Endothelial cell of umbilical vein (primary cell): ENCODE data around the gene TCTN2. TPM values are rescaled to one million over a fixed set of nuclear protein-coding genes. Genes with fewer than 3 reads are reported as not detected.

Experiments
- BruUV-seq: library from RNA; stranded (reverse); fragments of 400-500 nt; replicated peaks from 2 replicates; lab custom pipeline; 2021; lab: Mats Ljungman, UMichigan
- CTCF ChIA-PET: fragments of 300-600, 350-600 bp; sonication (Branson Sonifier 250); formaldehyde crosslinking; loops from one replicate; lab custom pipeline; 2021; ENCODE audit warnings: antibody characterized with exemption, inconsistent platforms; lab: Charles Lee
- POLR2A ChIA-PET: fragments of 300-600, 350-600 bp; sonication (Branson Sonifier 250); formaldehyde crosslinking; loops from one replicate; lab custom pipeline; 2021; ENCODE audit warnings: antibody characterized with exemption, inconsistent platforms; lab: Charles Lee
- DNase-seq: peaks from one replicate; pipeline ENCODE4 v3.0.0-alpha.2; 2011; ENCODE audit warnings: low read depth, low spot score
- FAIRE-seq: peaks from 2 replicates; lab custom pipeline; 2011; peaks lifted over from hg19 to GRCh38; lab: Jason Lieb, UNC
- H2AFZ ChIP-seq: 2 replicates; pipeline ENCODE4 v1.6.0; 2012; ENCODE audit warnings: low read depth, low read length, control low read depth, inconsistent platforms
- H3K27ac ChIP-seq: 2 replicates; pipeline ENCODE4 v1.5.1; 2011; ENCODE audit warnings: low read depth, mild to moderate bottlenecking, control low read depth, low read length, moderate library complexity; ENCODE audit not compliant: insufficient read depth
- H3K27me3 ChIP-seq, 2 experiments: 2 replicates each; pipeline versions ENCODE4 v1.6.0 to v1.6.1; 2011; ENCODE audit warnings: low read length in 2 of 2, mixed read lengths in 1 of 2; ENCODE audit not compliant: control insufficient read depth in 2 of 2, insufficient read depth in 2 of 2
- H3K36me3 ChIP-seq, 2 experiments: 2 replicates in 1 of 2; 3 replicates in 1 of 2; pipeline ENCODE4 v1.5.1; 2011; ENCODE audit warnings: low read length in 2 of 2, mild to moderate bottlenecking in 1 of 2, moderate library complexity in 1 of 2; ENCODE audit not compliant: control insufficient read depth in 2 of 2, insufficient read depth in 2 of 2; ENCODE audit errors: extremely low read depth in 1 of 2
- H3K4me1 ChIP-seq: 3 replicates; pipeline ENCODE4 v1.5.1; 2011; ENCODE audit warnings: mild to moderate bottlenecking, low read length; ENCODE audit not compliant: control insufficient read depth, insufficient read depth; ENCODE audit errors: extremely low read depth
- H3K4me2 ChIP-seq: 2 replicates; pipeline ENCODE4 v1.6.1; 2011; ENCODE audit warnings: low read length, control low read depth, mixed read lengths; ENCODE audit not compliant: insufficient read depth
- H3K4me3 ChIP-seq, 3 experiments: fragments of 200-600 bp in 1 of 3; sonication (generic), shearing (Covaris generic) in 1 of 3; replicated peaks in 1 of 3; 2 replicates each; pipeline ENCODE4 v1.5.1; 2011 to 2016; ENCODE audit warnings: control low read depth in 3 of 3, low read length in 3 of 3, mild to moderate bottlenecking in 2 of 3, inconsistent platforms in 1 of 3, low read depth in 1 of 3, moderate library complexity in 1 of 3; ENCODE audit not compliant: insufficient read depth in 1 of 3
- H3K79me2 ChIP-seq: 2 replicates; pipeline ENCODE4 v1.6.0; 2012; ENCODE audit warnings: low read length, inconsistent platforms; ENCODE audit not compliant: control insufficient read depth, insufficient read depth
- H3K9ac ChIP-seq: replicated peaks from 2 replicates; pipeline ENCODE3; 2011; ENCODE audit warnings: low read length, control low read depth; ENCODE audit not compliant: insufficient read depth; ENCODE audit errors: extremely low read depth
- H3K9me1 ChIP-seq: replicated peaks from 3 replicates; pipeline ENCODE4 v1.6.0; 2011; ENCODE audit warnings: mild to moderate bottlenecking, low read length; ENCODE audit not compliant: control insufficient read depth, insufficient read depth; ENCODE audit errors: extremely low read depth
- H3K9me3 ChIP-seq: replicated peaks from 2 replicates; pipeline ENCODE4 v1.5.1; 2012; ENCODE audit warnings: low read length, inconsistent platforms; ENCODE audit not compliant: control insufficient read depth, insufficient read depth
- H4K20me1 ChIP-seq: replicated peaks from 2 replicates; pipeline ENCODE3; 2011; ENCODE audit warnings: mild to moderate bottlenecking, low read length; ENCODE audit not compliant: control insufficient read depth, insufficient read depth; ENCODE audit errors: extremely low read depth
- CTCF ChIP-seq, 2 donors: IDR thresholded peaks; 1 replicate in 1 of 2; 2 replicates in 1 of 2; pipeline ENCODE4 v1.5.1; 2011; ENCODE audit warnings: low read length in 2 of 2, mild to moderate bottlenecking in 2 of 2, moderate library complexity in 2 of 2, control low read depth in 1 of 2, inconsistent platforms in 1 of 2, low read depth in 1 of 2; ENCODE audit not compliant: insufficient read depth in 1 of 2; ENCODE audit errors: extremely low read depth in 1 of 2
- EZH2 ChIP-seq: IDR thresholded peaks from 2 replicates; pipeline ENCODE4 v1.6.1; 2012; ENCODE audit warnings: borderline replicate concordance, low read depth, mild to moderate bottlenecking, moderate library complexity, low read length, inconsistent platforms; ENCODE audit not compliant: severe bottlenecking
- FOS ChIP-seq: IDR thresholded peaks from 2 replicates; pipeline ENCODE4 v1.6.1; 2011; ENCODE audit warnings: mild to moderate bottlenecking, low read length, moderate library complexity, borderline replicate concordance; ENCODE audit not compliant: insufficient read depth
- GATA2 ChIP-seq: IDR thresholded peaks from 2 replicates; pipeline ENCODE4 v1.7.0; 2011; ENCODE audit warnings: low read depth, mild to moderate bottlenecking, moderate library complexity, mixed read lengths, low read length; ENCODE audit not compliant: insufficient read length, insufficient read depth
- JUN ChIP-seq: IDR thresholded peaks from 2 replicates; pipeline ENCODE4 v1.6.1; 2011; ENCODE audit warnings: borderline replicate concordance, low read depth; ENCODE audit not compliant: insufficient read length, insufficient read depth
- MAX ChIP-seq: IDR thresholded peaks from 2 replicates; pipeline ENCODE4 v1.6.1; 2011; ENCODE audit not compliant: insufficient read depth, insufficient read length
- MYC ChIP-seq: IDR thresholded peaks from one replicate; pipeline ENCODE4 v1.6.1; 2011; ENCODE audit warnings: mild to moderate bottlenecking, low read depth, low read length
- POLR2A ChIP-seq: IDR thresholded peaks from 2 replicates; pipeline ENCODE4 v1.6.1; 2012; ENCODE audit warnings: low read depth, mild to moderate bottlenecking, control low read depth, low read length
- POLR2AphosphoS5 ChIP-seq: IDR thresholded peaks from 2 replicates; pipeline ENCODE4 v1.6.1; 2012; ENCODE audit warnings: low read depth, mild to moderate bottlenecking, control low read depth, low read length, moderate library complexity; ENCODE audit not compliant: insufficient read depth
- dilution Hi-C: fragments of 300-500 bp; cut with MboI; formaldehyde crosslinking; loops from one replicate; pipeline ENCODE4 v1.15.0; 2019; ENCODE audit warnings: low sequenced_read_pairs; ENCODE audit not compliant: extremely low pct_ligation_motif_present
- intact Hi-C: fragments of 100-400 bp; cut with micrococcal nuclease; formaldehyde crosslinking; loops from one replicate; pipeline ENCODE4 v1.10.0; 2022
- polyA plus RNA-seq, 4 experiments: library from polyadenylated mRNA; depleted of rRNA in 3 of 4; stranded (reverse) in 3 of 4; unstranded in 1 of 4; fragments of >200 nt; gene quantifications; 2 replicates each; pipeline versions ENCODE4 v1.2.1 to v1.2.3, GENCODE V29; 2011 to 2012; ENCODE audit warnings: missing spikeins in 1 of 4
- total RNA-seq: library from RNA; stranded (reverse); gene quantifications from 2 replicates; pipeline ENCODE4 v1.2.3, GENCODE V29; 2021

TCTN2 gene
- total and polyA plus RNA-seq, 2 donors (not counting 3 experiments of a cell fraction or from before 2014, with no cell fraction given): 11.2 to 16.7 TPM

DNA sequence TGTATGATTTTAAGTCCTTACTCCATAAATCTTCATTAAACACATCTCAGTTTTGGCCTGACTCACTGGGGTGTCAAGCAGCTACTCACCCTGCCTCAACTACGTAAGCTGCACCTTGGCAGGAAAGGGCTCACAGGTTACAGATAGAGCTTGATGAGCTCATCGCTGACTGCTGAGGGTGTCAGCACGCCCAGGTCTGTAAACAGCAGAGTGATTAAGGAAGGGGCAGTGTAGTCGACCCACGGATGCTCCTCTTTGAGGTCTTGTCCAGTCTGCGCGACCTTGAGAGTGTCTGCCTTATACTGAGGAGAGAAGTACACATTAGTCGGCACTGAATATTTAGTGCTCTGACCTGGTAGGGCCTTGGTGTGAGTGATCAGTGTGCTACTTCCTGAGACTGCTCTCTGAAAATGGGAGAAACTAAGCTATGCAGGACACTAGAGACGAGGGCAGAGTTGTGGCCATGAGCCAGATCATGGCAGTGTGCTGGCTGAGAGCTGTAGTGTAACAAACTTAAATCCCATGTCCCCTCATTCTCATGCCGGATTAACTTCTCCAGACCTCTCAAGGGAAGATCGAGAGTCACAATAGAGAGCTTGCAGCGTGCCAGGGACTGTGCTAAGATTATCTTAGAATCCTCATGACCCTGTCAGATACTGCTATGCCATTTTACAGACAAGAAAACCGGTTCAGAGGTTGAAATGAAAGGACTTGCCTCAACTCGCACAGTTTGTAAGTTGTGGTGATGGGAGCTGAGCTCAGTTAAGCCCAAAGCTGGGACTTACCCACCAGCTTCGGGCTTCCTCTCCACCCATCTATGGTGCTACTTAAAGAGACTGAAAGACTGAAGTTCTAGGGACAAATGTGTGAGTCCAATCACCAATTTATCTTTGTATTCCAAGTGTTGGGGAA is 49.0 kb upstream of the TCTN2 start:
- DNase-seq (no peak), FAIRE-seq (no peak)
- POLR2A ChIA-PET: no interaction called here
- H3K9me3 ChIP-seq: no peaks in the 10 kb centered on the region
- H3K79me2 ChIP-seq: peaks cover 2% of the 10 kb centered on the region
- no peaks in the 10 kb centered on the region for H3K27me3 ChIP-seq
- no peak overlapping the region for H3K4me2 ChIP-seq
- no peak overlapping the region for H3K27ac ChIP-seq
- CTCF ChIA-PET: no interaction called here
- no peak overlapping the region for H3K9ac ChIP-seq
- dilution Hi-C loops (loop anchor here (10.0 to 25.0 kb wide), 2 partner anchors 227 to 335 kb away; no protein-coding TSS in a partner anchor), intact Hi-C loops (no loop called here)
- TF ChIP-seq GATA2: no peak
- no peak for TF ChIP-seq FOS
- no peak for TF ChIP-seq JUN
- TF ChIP-seq CTCF (IDR thresholded peaks at IDR 0.05; ENCODE audit: extremely low read depth in 1 of 2, insufficient read depth in 1 of 2, low read depth in 1 of 2, low read length in 2 of 2): no peak
- no peak for TF ChIP-seq MAX
- TF ChIP-seq POLR2AphosphoS5: no peak
- no peak for TF ChIP-seq POLR2A
- no peak for TF ChIP-seq EZH2
- TF ChIP-seq MYC: no peak
- H3K4me3 ChIP-seq: no peak overlapping the region
- no peaks in the 10 kb centered on the region for H3K4me1 ChIP-seq
- H3K36me3 ChIP-seq: peaks cover 33 to 35% of the 10 kb centered on the region in 2 experiments
- H2AFZ ChIP-seq: no peak overlapping the region
- no TSS peak for BruUV-seq
- no peaks in the 10 kb centered on the region for H4K20me1 ChIP-seq
- H3K9me1 ChIP-seq: no peaks in the 10 kb centered on the region
